Smooth muscle cell of the brain vasculature (primary cell): ENCODE measurements around the gene SLC6A3.

ENCODE experiments used
- DNase-seq: peaks from one replicate; pipeline ENCODE4 v3.0.0-alpha.2; 2012; ENCODE audit warnings: low read depth, low spot score

SLC6A3 gene

GRCh38 chr5:1390861-1391600 lies 54.2 kb downstream of the SLC6A3 start:
- DNase-seq = no peak

GRCh38 chr5:1390333-1390732 lies 54.9 kb downstream of the SLC6A3 start:
- no peak for DNase-seq

GRCh38 chr5:1388383-1388967 lies 56.8 kb downstream of the SLC6A3 start:
- no peak for DNase-seq

- no peak for DNase-seq
Measured at GRCh38 chr5:1387876-1388275, 57.4 kb downstream of the SLC6A3 start.

- no peak for DNase-seq
Measured at GRCh38 chr5:1387059-1387755, 58.0 kb downstream of the SLC6A3 start.

- no peak for DNase-seq
Measured at GRCh38 chr5:1386274-1386717, 58.9 kb downstream of the SLC6A3 start.

GRCh38 chr5:1385395-1386273 lies 59.6 kb downstream of the SLC6A3 start:
- DNase-seq = no peak

- DNase-seq = no peak
Measured at GRCh38 chr5:1384521-1384920, 60.7 kb downstream of the SLC6A3 start.

GRCh38 chr5:1383886-1384401 lies 61.3 kb downstream of the SLC6A3 start:
- DNase-seq = no peak

- no peak for DNase-seq
Measured at GRCh38 chr5:1383344-1383743, 61.9 kb downstream of the SLC6A3 start.

- no peak for DNase-seq
Measured at GRCh38 chr5:1382248-1382700, 63.0 kb downstream of the SLC6A3 start.

- no peak for DNase-seq
Measured at GRCh38 chr5:1381370-1382247, 63.6 kb downstream of the SLC6A3 start.

GRCh38 chr5:1380910-1381309 lies 64.3 kb downstream of the SLC6A3 start:
- DNase-seq = no peak

GRCh38 chr5:1380011-1380817 lies 65.0 kb downstream of the SLC6A3 start:
- no peak for DNase-seq

GRCh38 chr5:1378866-1379659 lies 66.2 kb downstream of the SLC6A3 start:
- no peak for DNase-seq

GRCh38 chr5:1378096-1378495 lies 67.1 kb downstream of the SLC6A3 start:
- no peak for DNase-seq

GRCh38 chr5:1376981-1377380 lies 68.3 kb downstream of the SLC6A3 start:
- DNase-seq = no peak

GRCh38 chr5:1375871-1376810 lies 69.1 kb downstream of the SLC6A3 start:
- no peak for DNase-seq
